ENCODE data around the gene LAD1. TPM values are rescaled to one million over a fixed set of nuclear protein-coding genes. Genes with fewer than 3 reads are reported as not detected.

LAD1 gene
- polyA plus RNA-seq, 3 donors: not detected

GRCh38 chr1:201334325-201335173, 64.6 kb downstream of the LAD1 start:
- H4K20me1 ChIP-seq (ENCODE audit: insufficient read depth, low read length): no peaks in the 10 kb centered on the region
- Mint-ChIP-seq H3K4me3 (no peak overlapping the region), H3K27ac (no peak overlapping the region), H3K27me3 (ENCODE audit: low read depth in 3 of 3) (peaks cover 1 to 6% (median 6%) of the 10 kb centered on the region in 3 donors), H3K36me3 (no peaks in the 10 kb centered on the region), H3K9me3 (peaks cover 0 to 1% (median 0%) of the 10 kb centered on the region in 7 donors), H3K4me1 (no peaks in the 10 kb centered on the region)
- no peaks in the 10 kb centered on the region for H3K27me3 ChIP-seq (ENCODE audit: control insufficient read depth in 2 of 2, insufficient read depth in 2 of 2, low read length in 2 of 2)
- H2AFZ ChIP-seq (ENCODE audit: insufficient read depth, low read depth, low read length, poor library complexity, severe bottlenecking): no peak overlapping the region
- 70% methylated on average over 2 of the region's 11 CpGs for WGBS (ENCODE audit: insufficient coverage)
- H3K36me3 ChIP-seq (replicated peaks in 1 of 2; ENCODE audit: control insufficient read depth in 1 of 2, insufficient read depth in 2 of 2, low read length in 2 of 2): no peaks in the 10 kb centered on the region
- H3K4me3 ChIP-seq (replicated peaks in 1 of 3; ENCODE audit: low read depth in 2 of 3, low read length in 3 of 3): no peak overlapping the region
- no peak for DNase-seq
- no peak overlapping the region for H3K4me2 ChIP-seq (replicated peaks; ENCODE audit: extremely low read depth, low read length, poor library complexity, severe bottlenecking)
- no peak overlapping the region for H3K9ac ChIP-seq (ENCODE audit: insufficient read depth, low read length, poor library complexity, severe bottlenecking)
- no peaks in the 10 kb centered on the region for H3K9me3 ChIP-seq (replicated peaks in 1 of 2; ENCODE audit: control insufficient read depth in 1 of 2, insufficient read depth in 1 of 2, low read length in 2 of 2)
- intact Hi-C loops (cut with micrococcal nuclease): no loop called here
- H3K4me1 ChIP-seq (ENCODE audit: control insufficient read depth in 1 of 2, insufficient read depth in 2 of 2, low read length in 2 of 2): no peaks in the 10 kb centered on the region
- H3K27ac ChIP-seq (ENCODE audit: low read depth in 1 of 2, low read length in 2 of 2): no peak overlapping the region
- no peaks in the 10 kb centered on the region for H3K79me2 ChIP-seq (ENCODE audit: insufficient read depth, low read length)
- no peak for TF ChIP-seq CTCF (IDR thresholded peaks at IDR 0.05)

- WGBS (ENCODE audit: insufficient coverage): 95% methylated on average over 8 of the region's 10 CpGs
- no peak overlapping the region for H3K27ac ChIP-seq (ENCODE audit: low read depth in 1 of 2, low read length in 2 of 2)
- H3K4me3 Mint-ChIP-seq: no peak overlapping the region
- H3K4me1 Mint-ChIP-seq: no peaks in the 10 kb centered on the region
- no peaks in the 10 kb centered on the region for H4K20me1 ChIP-seq (ENCODE audit: insufficient read depth, low read length)
- no peak overlapping the region for H3K4me2 ChIP-seq (replicated peaks; ENCODE audit: extremely low read depth, low read length, poor library complexity, severe bottlenecking)
- no peaks in the 10 kb centered on the region for H3K36me3 Mint-ChIP-seq
- no peaks in the 10 kb centered on the region for H3K27me3 ChIP-seq (ENCODE audit: control insufficient read depth in 2 of 2, insufficient read depth in 2 of 2, low read length in 2 of 2)
- H3K9ac ChIP-seq (ENCODE audit: insufficient read depth, low read length, poor library complexity, severe bottlenecking): no peak overlapping the region
- H3K79me2 ChIP-seq (ENCODE audit: insufficient read depth, low read length): no peaks in the 10 kb centered on the region
- no peak overlapping the region for H2AFZ ChIP-seq (ENCODE audit: insufficient read depth, low read depth, low read length, poor library complexity, severe bottlenecking)
- H3K4me3 ChIP-seq (replicated peaks in 1 of 3; ENCODE audit: low read depth in 2 of 3, low read length in 3 of 3): no peak overlapping the region
- no peaks in the 10 kb centered on the region for H3K36me3 ChIP-seq (replicated peaks in 1 of 2; ENCODE audit: control insufficient read depth in 1 of 2, insufficient read depth in 2 of 2, low read length in 2 of 2)
- no peaks in the 10 kb centered on the region for H3K9me3 Mint-ChIP-seq
- DNase-seq: no peak
- H3K4me1 ChIP-seq (ENCODE audit: control insufficient read depth in 1 of 2, insufficient read depth in 2 of 2, low read length in 2 of 2): no peaks in the 10 kb centered on the region
- peaks cover 4 to 6% (median 5%) of the 10 kb centered on the region in 3 donors for H3K27me3 Mint-ChIP-seq (ENCODE audit: low read depth in 3 of 3)
- H3K9me3 ChIP-seq (replicated peaks in 1 of 2; ENCODE audit: control insufficient read depth in 1 of 2, insufficient read depth in 1 of 2, low read length in 2 of 2): no peaks in the 10 kb centered on the region
- intact Hi-C loops (cut with micrococcal nuclease): no loop called here
- TF ChIP-seq CTCF (IDR thresholded peaks at IDR 0.05): no peak
- peak overlapping the region in 1 of 7 donors; percentile 22 for H3K27ac Mint-ChIP-seq
Observed at GRCh38 chr1:201332616-201333335, 66.3 kb downstream of the LAD1 start.

All from CD14-positive monocyte (primary cell).